Measurements from ENCODE around the gene COL8A2. TPM values are rescaled to one million over a fixed set of nuclear protein-coding genes. Genes with fewer than 3 reads are reported as not detected.

Gene COL8A2
- total RNA-seq, 2 experiments from 2014 or later: 0.05 to 0.06 TPM

DNA sequence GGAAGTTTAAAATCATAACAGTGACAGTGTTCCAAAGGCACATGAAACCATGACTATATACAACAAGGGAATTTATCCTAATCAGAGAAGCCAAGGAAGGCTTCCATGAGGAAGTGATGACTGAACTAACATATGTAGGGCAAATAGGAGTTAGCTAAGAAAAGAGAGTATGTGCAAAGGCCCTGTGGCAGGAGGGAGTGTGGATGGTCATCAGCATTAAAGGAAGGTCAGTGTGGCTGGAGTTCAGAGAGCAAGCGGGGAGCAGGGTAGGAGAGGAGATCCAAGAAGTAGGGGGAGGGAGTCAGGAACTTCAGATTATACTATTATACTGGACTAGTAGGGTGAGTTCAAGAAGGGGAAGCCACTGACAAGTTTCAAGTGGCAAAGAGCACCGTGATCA lies 39.3 kb upstream of the COL8A2 start:
- POLR2A ChIA-PET: interaction anchor here (1.3 to 1.4 kb wide), 2 partner anchors 9 kb away, joined by 3 to 5 read pairs; partner anchors contain the start of gene MAP7D1
- no peak overlapping the region for H3K4me3 Mint-ChIP-seq
- intact Hi-C loops (cut with DNase I, micrococcal nuclease): loop anchor here in 1 of 2 experiments (5.0 kb wide), 1 partner anchor 58 kb away; the partner anchor contains the start of gene THRAP3
- ATAC-seq (ENCODE audit: poor library complexity) (no peak), DNase-seq (no peak)
- Histone ChIP-seq H3K4me3 (ENCODE audit: low read length) (no peak overlapping the region), H3K9me3 (ENCODE audit: control insufficient read depth in 1 of 2, insufficient read depth in 1 of 2, low read length in 2 of 2) (no peaks in the 10 kb centered on the region), H3K4me1 (ENCODE audit: insufficient read depth, low read length) (peaks cover 81% of the 10 kb centered on the region), H3K36me3 (ENCODE audit: insufficient read depth, low read length) (peaks cover 29% of the 10 kb centered on the region), H3K27me3 (ENCODE audit: control insufficient read depth in 1 of 2, insufficient read depth in 2 of 2, low read length in 2 of 2) (no peaks in the 10 kb centered on the region), H3K27ac (ENCODE audit: low read depth in 1 of 2, low read length in 2 of 2) (no peak overlapping the region)
- no peaks in the 10 kb centered on the region for H3K9me3 Mint-ChIP-seq
- H3K27ac Mint-ChIP-seq: peak overlapping the region; percentile 69
- H3K27me3 Mint-ChIP-seq: no peaks in the 10 kb centered on the region
- CTCF ChIA-PET: interaction anchor here (1.2 to 6.3 kb wide), 3 partner anchors 14 to 136 kb away, joined by 5 to 74 read pairs (median 9); partner anchors contain the start of gene TRAPPC3
- H3K4me1 Mint-ChIP-seq (ENCODE audit: low read depth): peaks cover 72% of the 10 kb centered on the region
- H3K36me3 Mint-ChIP-seq (ENCODE audit: low read depth): peaks cover 47% of the 10 kb centered on the region
- no peak for TF ChIP-seq CTCF (IDR thresholded peaks at IDR 0.05)

GRCh38 chr1:36163426-36163825 lies 38.4 kb upstream of the COL8A2 start:
- ChIA-PET POLR2A (interaction anchor here (1.2 to 5.5 kb wide), 7 partner anchors 8 to 61 kb away, joined by 4 to 194 read pairs (median 5); partner anchors contain the start of genes MAP7D1, THRAP3 and TRAPPC3), CTCF (interaction anchor here (1.0 to 6.3 kb wide), 4 partner anchors 13 to 137 kb away, joined by 3 to 74 read pairs (median 16); partner anchors contain the start of gene TRAPPC3)
- H3K9me3 Mint-ChIP-seq: no peaks in the 10 kb centered on the region
- no peak for DNase-seq
- Histone ChIP-seq H3K27me3 (ENCODE audit: control insufficient read depth in 1 of 2, insufficient read depth in 2 of 2, low read length in 2 of 2) (no peaks in the 10 kb centered on the region), H3K36me3 (ENCODE audit: insufficient read depth, low read length) (peaks cover 29% of the 10 kb centered on the region), H3K9me3 (ENCODE audit: control insufficient read depth in 1 of 2, insufficient read depth in 1 of 2, low read length in 2 of 2) (no peaks in the 10 kb centered on the region), H3K4me3 (ENCODE audit: low read length) (no peak overlapping the region), H3K27ac (ENCODE audit: low read depth in 1 of 2, low read length in 2 of 2) (peak overlapping the region; percentile 91 to 93), H3K4me1 (ENCODE audit: insufficient read depth, low read length) (peaks cover 87% of the 10 kb centered on the region)
- TF ChIP-seq CTCF (IDR thresholded peaks at IDR 0.05): no peak
- no peaks in the 10 kb centered on the region for H3K27me3 Mint-ChIP-seq
- intact Hi-C loops (cut with DNase I, micrococcal nuclease): loop anchor here (2.0 to 5.0 kb wide), 2 partner anchors 17 to 59 kb away; partner anchors contain the start of gene THRAP3 (in 1 of the 2)
- peaks cover 43% of the 10 kb centered on the region for H3K36me3 Mint-ChIP-seq (ENCODE audit: low read depth)
- peak overlapping the region; percentile 16 for H3K4me3 Mint-ChIP-seq
- H3K27ac Mint-ChIP-seq: peak overlapping the region; percentile 97
- peaks cover 74% of the 10 kb centered on the region for H3K4me1 Mint-ChIP-seq (ENCODE audit: low read depth)
- no peak for ATAC-seq (ENCODE audit: poor library complexity)

DNA sequence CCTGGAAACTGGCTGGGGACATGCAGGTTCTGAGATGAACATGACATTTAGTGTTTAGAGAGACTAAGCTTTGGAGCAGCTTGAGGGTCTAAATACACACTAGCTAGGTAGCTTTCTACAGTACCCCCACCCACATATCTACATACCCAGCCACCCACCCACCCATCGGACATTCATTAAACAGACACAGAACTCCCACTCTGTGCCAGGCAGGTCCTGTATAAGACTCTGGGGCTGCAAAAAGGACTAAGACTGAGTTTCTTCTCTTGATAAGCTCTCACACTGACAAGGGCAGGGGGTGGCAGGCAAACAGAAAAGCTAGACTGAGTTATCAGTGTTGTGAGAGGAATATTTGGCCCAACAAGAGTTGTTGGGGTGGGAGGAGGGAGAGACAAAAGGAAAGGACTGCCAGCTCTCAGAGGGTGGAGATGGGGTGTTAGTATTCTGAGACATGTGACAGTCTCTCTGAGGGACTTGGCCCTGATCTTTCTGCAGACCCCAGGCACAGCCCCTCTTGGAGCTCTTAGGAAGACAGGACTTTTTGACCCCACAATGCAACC lies 37.7 kb upstream of the COL8A2 start:
- peak overlapping the region; percentile 97 for H3K27ac Mint-ChIP-seq
- peaks cover 77% of the 10 kb centered on the region for H3K4me1 Mint-ChIP-seq (ENCODE audit: low read depth)
- Histone ChIP-seq H3K27ac (ENCODE audit: low read depth in 1 of 2, low read length in 2 of 2) (peak overlapping the region; percentile 91 to 93), H3K36me3 (ENCODE audit: insufficient read depth, low read length) (peaks cover 30% of the 10 kb centered on the region), H3K4me1 (ENCODE audit: insufficient read depth, low read length) (peaks cover 90% of the 10 kb centered on the region), H3K4me3 (ENCODE audit: low read length) (no peak overlapping the region), H3K27me3 (ENCODE audit: control insufficient read depth in 1 of 2, insufficient read depth in 2 of 2, low read length in 2 of 2) (no peaks in the 10 kb centered on the region), H3K9me3 (ENCODE audit: control insufficient read depth in 1 of 2, insufficient read depth in 1 of 2, low read length in 2 of 2) (no peaks in the 10 kb centered on the region)
- DNase-seq (no peak), ATAC-seq (ENCODE audit: poor library complexity) (no peak)
- H3K9me3 Mint-ChIP-seq: no peaks in the 10 kb centered on the region
- ChIA-PET CTCF (interaction anchor here (0.9 to 6.3 kb wide), 4 partner anchors 12 to 280 kb away, joined by 3 to 74 read pairs (median 14); partner anchors contain the start of genes AGO1 and TRAPPC3), POLR2A (interaction anchor here (0.5 to 5.5 kb wide), 14 partner anchors 7 to 393 kb away, joined by 3 to 194 read pairs (median 5); partner anchors contain the start of genes AGO3, MRPS15, THRAP3 and TRAPPC3)
- intact Hi-C loops (cut with DNase I, micrococcal nuclease): loop anchor here (1.0 to 5.0 kb wide), 3 partner anchors 13 to 60 kb away; partner anchors contain the start of genes THRAP3 (in 1 of the 2) and TRAPPC3 (in 1 of the 2)
- peak overlapping the region; percentile 88 for H3K4me3 Mint-ChIP-seq
- H3K27me3 Mint-ChIP-seq: no peaks in the 10 kb centered on the region
- H3K36me3 Mint-ChIP-seq (ENCODE audit: low read depth): peaks cover 47% of the 10 kb centered on the region
- no peak for TF ChIP-seq CTCF (IDR thresholded peaks at IDR 0.05)

Data from CD4-positive, alpha-beta T cell (primary cell).